Neural crest cell (in vitro differentiated cells): ENCODE data around the gene AVPR2. TPM values are rescaled to one million over a fixed set of nuclear protein-coding genes. Genes with fewer than 3 reads are reported as not detected.

Experiments used
- DNase-seq: peaks from one replicate; pipeline ENCODE4 v3.0.0; 2021; ENCODE audit warnings: low read depth, mixed read lengths, low spot score
- H3K27ac Mint-ChIP-seq: one replicate; pipeline ENCODE4 v1.8.0; 2021; ENCODE audit warnings: mild to moderate bottlenecking, mixed read lengths; ENCODE audit not compliant: unreplicated experiment
- H3K27me3 Mint-ChIP-seq: 2 replicates; pipeline ENCODE4 v1.8.0; 2021; ENCODE audit warnings: low read depth, mild to moderate bottlenecking, mixed read lengths
- H3K36me3 Mint-ChIP-seq: 2 replicates; pipeline ENCODE4 v1.8.0; 2021; ENCODE audit warnings: low read depth, mild to moderate bottlenecking, mixed read lengths
- H3K4me1 Mint-ChIP-seq: 2 replicates; pipeline ENCODE4 v1.8.0; 2021; ENCODE audit warnings: mixed read lengths
- H3K4me3 Mint-ChIP-seq: one replicate; pipeline ENCODE4 v1.8.0; 2021; ENCODE audit warnings: mild to moderate bottlenecking, mixed read lengths
- H3K9me3 Mint-ChIP-seq: 2 replicates; pipeline ENCODE4 v1.8.0; 2021; ENCODE audit warnings: mixed read lengths
- CTCF ChIP-seq: fragments of 200-600 bp; sonication (generic); conservative IDR thresholded peaks from 2 replicates; pipeline ENCODE4 v1.5.0; 2021; ENCODE audit warnings: antibody characterized with exemption, mild to moderate bottlenecking
- total RNA-seq: library from RNA; stranded (reverse); gene quantifications from 2 replicates; pipeline ENCODE4 v1.2.1, GENCODE V29; 2021

AVPR2 gene
- total RNA-seq, 1 donor from 2014 or later, result not detected

GRCh38 chrX:153928846-153929245, 24.4 kb downstream of the AVPR2 start:
- DNase-seq, result no peak
- peaks cover 33% of the 10 kb centered on the region for H3K4me1 Mint-ChIP-seq
- no peak for TF ChIP-seq CTCF
- peak overlapping the region; percentile 63 for H3K4me3 Mint-ChIP-seq
- no peaks in the 10 kb centered on the region for H3K9me3 Mint-ChIP-seq
- peaks cover 10% of the 10 kb centered on the region for H3K36me3 Mint-ChIP-seq
- H3K27me3 Mint-ChIP-seq, result peaks cover 4% of the 10 kb centered on the region
- H3K27ac Mint-ChIP-seq, result no peak overlapping the region

GRCh38 chrX:153929576-153929975, 25.1 kb downstream of the AVPR2 start:
- no peaks in the 10 kb centered on the region for H3K9me3 Mint-ChIP-seq

GRCh38 chrX:153930011-153930910, 25.8 kb downstream of the AVPR2 start:
- H3K36me3 Mint-ChIP-seq, result peaks cover 10% of the 10 kb centered on the region
- no peak overlapping the region for H3K27ac Mint-ChIP-seq
- H3K4me1 Mint-ChIP-seq, result peaks cover 27% of the 10 kb centered on the region
- DNase-seq, result no peak
- TF ChIP-seq CTCF, result no peak
- peaks cover 4% of the 10 kb centered on the region for H3K27me3 Mint-ChIP-seq
- no peak overlapping the region for H3K4me3 Mint-ChIP-seq
- no peaks in the 10 kb centered on the region for H3K9me3 Mint-ChIP-seq

More at GRCh38 chrX:153929576-153929975, 25.1 kb downstream of the AVPR2 start:
- Mint-ChIP-seq H3K27me3 (peaks cover 4% of the 10 kb centered on the region), H3K27ac (no peak overlapping the region), H3K4me1 (peaks cover 29% of the 10 kb centered on the region), H3K36me3 (peaks cover 10% of the 10 kb centered on the region), H3K4me3 (no peak overlapping the region)
- TF ChIP-seq CTCF, result no peak
- no peak for DNase-seq

- H3K4me3 Mint-ChIP-seq, result peak overlapping the region; percentile 47
- H3K4me1 Mint-ChIP-seq, result peaks cover 27% of the 10 kb centered on the region
- no peak overlapping the region for H3K27ac Mint-ChIP-seq
- TF ChIP-seq CTCF, result no peak
- DNase-seq, result no peak
- H3K27me3 Mint-ChIP-seq, result no peaks in the 10 kb centered on the region
- no peaks in the 10 kb centered on the region for H3K9me3 Mint-ChIP-seq
- H3K36me3 Mint-ChIP-seq, result peaks cover 10% of the 10 kb centered on the region
Measured at GRCh38 chrX:153931151-153931550, 26.7 kb downstream of the AVPR2 start.

GRCh38 chrX:153931748-153932147, 27.3 kb downstream of the AVPR2 start:
- TF ChIP-seq CTCF, result no peak
- H3K27me3 Mint-ChIP-seq, result no peaks in the 10 kb centered on the region
- H3K4me1 Mint-ChIP-seq, result peaks cover 27% of the 10 kb centered on the region
- H3K9me3 Mint-ChIP-seq, result no peaks in the 10 kb centered on the region
- H3K36me3 Mint-ChIP-seq, result peaks cover 10% of the 10 kb centered on the region
- no peak overlapping the region for H3K27ac Mint-ChIP-seq
- no peak for DNase-seq
- H3K4me3 Mint-ChIP-seq, result peak overlapping the region; percentile 47
